Fibroblast of mammary gland (primary cell): ENCODE results near the gene KCNC3.
A peak's percentile ranks its signal among the peaks of the same experiment; 100 is the strongest.

Experiments used
- DNase-seq: peaks from one replicate; pipeline ENCODE4 v3.0.0-alpha.2; 2010; ENCODE audit warnings: low read depth
- H3K4me3 ChIP-seq: 2 replicates; pipeline ENCODE4 v1.5.1; 2011; ENCODE audit warnings: low read depth, mild to moderate bottlenecking, low read length, moderate library complexity; ENCODE audit not compliant: control insufficient read depth
- CTCF ChIP-seq: conservative IDR thresholded peaks from 2 replicates; pipeline ENCODE4 v1.5.1; 2011; ENCODE audit warnings: low read depth, low read length, inconsistent platforms; ENCODE audit not compliant: control insufficient read depth, insufficient read depth

Gene KCNC3

DNA sequence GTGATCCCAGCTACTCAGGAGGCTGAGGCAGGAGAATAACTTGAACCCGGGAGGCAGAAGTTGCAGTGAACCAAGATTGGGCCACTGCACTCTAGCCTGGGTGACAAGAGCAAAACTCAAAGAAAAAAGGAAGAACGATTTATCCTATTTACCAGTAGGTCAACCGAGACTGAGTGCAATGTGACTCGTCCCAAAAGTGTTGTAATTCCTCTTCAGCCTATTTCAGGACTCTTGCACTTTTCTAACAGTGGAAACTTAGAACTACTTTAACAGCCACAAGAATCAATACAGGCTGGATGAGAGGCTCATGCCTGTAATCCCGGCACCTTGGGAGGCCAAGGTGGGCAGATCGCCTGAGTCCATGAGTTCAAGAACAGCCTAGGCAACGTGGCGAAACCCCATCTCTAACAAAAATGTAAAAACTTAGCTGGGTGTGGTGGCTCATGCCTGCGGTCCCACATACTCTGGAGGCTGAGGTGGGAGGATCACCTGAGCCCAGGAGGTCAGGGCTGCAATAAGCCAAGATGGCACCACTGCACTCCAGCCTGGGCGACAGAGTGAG, 42.8 kb upstream of the KCNC3 start:
- DNase-seq, result peak; percentile 23
- no peak for TF ChIP-seq CTCF

GRCh38 chr19:50368649-50369570, 39.7 kb upstream of the KCNC3 start:
- peak; percentile 75 for TF ChIP-seq CTCF
- peak overlapping the region; percentile 81 for H3K4me3 ChIP-seq
- DNase-seq, result peak; percentile 88

More for the DNA sequence above, 42.8 kb upstream of the KCNC3 start:
- no peak overlapping the region for H3K4me3 ChIP-seq

DNA sequence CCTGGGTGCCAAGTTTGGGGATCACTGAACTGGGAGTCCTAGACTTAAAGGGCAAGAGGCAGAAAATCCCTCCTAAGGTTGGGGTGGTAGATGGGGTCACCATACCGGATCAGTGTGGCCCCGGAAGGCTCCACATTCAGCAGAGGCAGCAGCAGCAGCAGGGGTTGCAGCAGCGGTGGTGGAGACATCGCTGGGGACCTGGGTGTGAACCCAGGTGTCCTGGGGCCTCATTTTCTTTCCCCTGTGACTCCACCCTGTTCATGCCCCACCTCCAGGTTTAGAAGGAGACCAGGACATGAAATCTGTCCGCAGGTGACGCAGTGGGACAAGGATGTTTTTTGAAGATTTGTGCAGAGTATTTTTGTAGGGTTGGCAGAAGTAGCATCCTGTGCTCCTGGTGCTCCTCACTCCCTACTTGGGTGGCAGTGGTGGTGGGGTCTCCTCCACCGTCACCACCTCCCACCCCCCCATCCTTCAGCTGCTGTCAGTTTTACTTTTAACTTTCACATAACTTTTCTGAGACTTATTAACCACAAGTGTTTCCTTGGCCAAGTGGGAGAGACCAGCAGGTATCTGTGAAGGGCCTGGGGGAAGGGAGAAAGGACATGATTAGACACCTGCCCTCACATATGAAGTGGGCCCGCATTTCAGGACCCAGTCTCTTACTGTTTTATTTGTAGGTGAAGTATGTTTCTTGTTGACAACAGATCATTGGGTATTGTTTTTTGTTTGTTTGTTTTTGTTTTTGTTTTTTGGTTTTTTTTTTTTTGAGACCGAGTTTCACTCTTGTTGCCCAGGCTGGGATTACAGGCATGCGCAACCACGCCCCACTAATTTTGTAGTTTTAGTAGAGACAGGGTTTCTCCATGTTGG, 36.5 kb upstream of the KCNC3 start, which contains the start of gene NAPSA:
TSS of gene NAPSA (minus strand) at position 206 of the 873 bp plus-strand sequence. CDS start at position 188, 18 bp downstream.
- no peak within 1 kb of the TSS for H3K4me3 ChIP-seq
- TF ChIP-seq CTCF, result no peak
- no peak for DNase-seq

GRCh38 chr19:50362656-50363424, 33.7 kb upstream of the KCNC3 start:
- TF ChIP-seq CTCF, result no peak
- DNase-seq, result no peak
- no peak overlapping the region for H3K4me3 ChIP-seq

DNA sequence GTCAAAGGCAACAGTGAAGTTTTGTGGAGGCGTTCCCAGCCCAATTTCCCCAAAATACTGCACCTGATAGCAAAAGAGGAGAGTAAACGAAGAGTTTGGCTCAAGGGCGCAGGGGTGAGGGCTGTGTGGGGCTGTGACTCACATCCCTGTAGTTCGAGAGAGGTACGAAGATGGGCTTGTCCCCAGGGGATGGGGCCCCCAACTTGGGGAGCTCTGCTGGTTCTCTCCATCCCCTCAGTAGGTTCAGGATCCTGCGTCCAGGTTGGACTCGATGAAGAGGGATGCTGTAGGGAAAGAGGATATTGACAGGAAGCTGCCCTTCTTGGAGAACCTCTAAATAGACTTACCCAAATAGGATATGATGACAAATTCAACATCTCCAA, 32.8 kb upstream of the KCNC3 start:
- no peak overlapping the region for H3K4me3 ChIP-seq
- DNase-seq, result no peak
- no peak for TF ChIP-seq CTCF
